OCI-LY1 (cell line): ENCODE measurements around the gene MYRF.

Experiments used
- EZH2 ChIP-seq: fragments of 200-600 bp; sonication (generic), shearing (Covaris generic); IDR thresholded peaks from 2 replicates; pipeline ENCODE4 v1.8.0; 2017; ENCODE audit warnings: borderline replicate concordance, mixed run types, mild to moderate bottlenecking, antibody characterized with exemption, low read length, moderate library complexity, mixed read lengths
- TF ChIP-seq, protein P1 (sequence below): fragments of 200-600 bp; sonication (generic), shearing (Covaris generic); IDR thresholded peaks from 2 replicates; pipeline ENCODE4 v1.5.1; 2017; ENCODE audit warnings: mild to moderate bottlenecking, antibody characterized with exemption, low read length, moderate library complexity, mixed read lengths

DNA sequence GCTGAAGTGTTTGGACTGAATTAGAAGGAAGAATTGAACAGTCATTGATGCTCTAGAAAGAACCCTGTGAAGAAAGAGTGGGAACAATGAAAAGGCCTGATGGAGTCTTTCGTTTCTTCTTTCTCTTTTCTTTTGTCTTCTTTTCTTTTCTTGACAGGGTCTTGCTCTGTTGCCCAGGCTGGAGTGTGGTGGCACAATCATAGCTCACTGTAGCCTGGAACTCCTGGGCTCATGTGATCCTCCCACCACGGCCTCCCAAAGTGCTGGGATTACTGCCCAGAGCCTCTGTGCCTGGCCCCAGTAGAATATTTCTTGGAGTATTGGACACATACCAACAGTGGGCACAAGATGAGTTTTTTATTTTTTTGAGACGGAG lies 41.4 kb downstream of the MYRF start:
- TF ChIP-seq, protein P1, sequence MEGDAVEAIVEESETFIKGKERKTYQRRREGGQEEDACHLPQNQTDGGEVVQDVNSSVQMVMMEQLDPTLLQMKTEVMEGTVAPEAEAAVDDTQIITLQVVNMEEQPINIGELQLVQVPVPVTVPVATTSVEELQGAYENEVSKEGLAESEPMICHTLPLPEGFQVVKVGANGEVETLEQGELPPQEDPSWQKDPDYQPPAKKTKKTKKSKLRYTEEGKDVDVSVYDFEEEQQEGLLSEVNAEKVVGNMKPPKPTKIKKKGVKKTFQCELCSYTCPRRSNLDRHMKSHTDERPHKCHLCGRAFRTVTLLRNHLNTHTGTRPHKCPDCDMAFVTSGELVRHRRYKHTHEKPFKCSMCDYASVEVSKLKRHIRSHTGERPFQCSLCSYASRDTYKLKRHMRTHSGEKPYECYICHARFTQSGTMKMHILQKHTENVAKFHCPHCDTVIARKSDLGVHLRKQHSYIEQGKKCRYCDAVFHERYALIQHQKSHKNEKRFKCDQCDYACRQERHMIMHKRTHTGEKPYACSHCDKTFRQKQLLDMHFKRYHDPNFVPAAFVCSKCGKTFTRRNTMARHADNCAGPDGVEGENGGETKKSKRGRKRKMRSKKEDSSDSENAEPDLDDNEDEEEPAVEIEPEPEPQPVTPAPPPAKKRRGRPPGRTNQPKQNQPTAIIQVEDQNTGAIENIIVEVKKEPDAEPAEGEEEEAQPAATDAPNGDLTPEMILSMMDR = no peak
- no peak for TF ChIP-seq EZH2
